Spleen (tissue), 11 donors: Measurements from ENCODE around the gene SHMT2. TPM values are rescaled to one million over a fixed set of nuclear protein-coding genes. Genes with fewer than 3 reads are reported as not detected.
A peak's percentile ranks its signal among the peaks of the same experiment; 100 is the strongest.

Source experiments
- DNase-seq: peaks from one replicate; pipeline ENCODE4 v3.0.0-alpha.2; 2020
- H3K27ac ChIP-seq, 8 donors: fragments of 200-600 bp; sonication (generic) in 7 of 8; 1 replicate in 4 of 8; 2 replicates in 4 of 8; pipeline versions ENCODE4 v1.5.0 to v1.8.0; 2016 to 2021; ENCODE audit warnings: inconsistent platforms in 4 of 8, mild to moderate bottlenecking in 4 of 8, moderate library complexity in 1 of 8
- H3K27me3 ChIP-seq, 7 donors: fragments of 200-600 bp; sonication (generic) in 6 of 7; replicated peaks in 1 of 7; 1 replicate in 4 of 7; 2 replicates in 3 of 7; pipeline versions ENCODE4 v1.5.0 to v1.8.0; 2016 to 2021; ENCODE audit warnings: inconsistent platforms in 3 of 7, mild to moderate bottlenecking in 1 of 7
- H3K36me3 ChIP-seq, 6 donors: fragments of 200-600 bp; sonication (generic) in 5 of 6; 1 replicate in 4 of 6; 2 replicates in 2 of 6; pipeline versions ENCODE4 v1.5.0 to v1.8.0; 2016 to 2021; ENCODE audit warnings: inconsistent platforms in 2 of 6
- H3K4me1 ChIP-seq, 6 donors: fragments of 200-600 bp; sonication (generic) in 5 of 6; 1 replicate in 3 of 6; 2 replicates in 3 of 6; pipeline versions ENCODE4 v1.5.0 to v1.8.0; 2016 to 2021; ENCODE audit warnings: inconsistent platforms in 3 of 6
- H3K4me3 ChIP-seq, 8 donors: fragments of 200-600 bp; sonication (generic) in 7 of 8; 1 replicate in 4 of 8; 2 replicates in 4 of 8; pipeline versions ENCODE4 v1.5.0 to v1.8.0; 2016 to 2021; ENCODE audit warnings: inconsistent platforms in 4 of 8, mild to moderate bottlenecking in 4 of 8, moderate library complexity in 2 of 8
- H3K9me3 ChIP-seq, 8 donors: fragments of 200-600 bp; sonication (generic) in 7 of 8; 1 replicate in 4 of 8; 2 replicates in 4 of 8; pipeline versions ENCODE4 v1.5.0 to v1.8.0; 2016 to 2021; ENCODE audit warnings: inconsistent platforms in 4 of 8
- CTCF ChIP-seq, 11 experiments: fragments of 200-600 bp in 7 of 11; fragments of 450-650 bp in 4 of 11; sonication (generic) in 4 of 11; IDR thresholded peaks in 8 of 11; conservative IDR thresholded peaks in 3 of 11; 1 replicate in 7 of 11; 2 replicates in 4 of 11; pipeline versions ENCODE4 v1.4.0 to v1.8.0; 2016 to 2021; ENCODE audit warnings: antibody characterized with exemption in 11 of 11, inconsistent platforms in 4 of 11, mild to moderate bottlenecking in 1 of 11
- POLR2A ChIP-seq, 3 donors: fragments of 450-650 bp; IDR thresholded peaks; one replicate each; pipeline ENCODE4 v1.5.1; 2017; ENCODE audit warnings: antibody characterized with exemption in 3 of 3, mild to moderate bottlenecking in 1 of 3
- POLR2AphosphoS5 ChIP-seq, 3 donors: sonication (generic); formaldehyde crosslinking; IDR thresholded peaks; one replicate each; pipeline ENCODE4 v1.5.1; 2017; ENCODE audit warnings: antibody characterized with exemption in 3 of 3
- WGBS, 5 donors: extraction: QIAGEN DNeasy Blood & Tissue Kit in 3 of 5; methylation state at CpG; one replicate each; pipeline versions ENCODE4 v1.1.5 to v1.1.7; 2013 to 2018; 5-methylcytosine and 5-hydroxymethylcytosine counted together
- intact Hi-C: fragments of 100-400 bp; cut with DNase I; formaldehyde crosslinking; loops from one replicate; pipeline ENCODE4 v1.15.0; 2023; ENCODE audit warnings: low total_unique reads
- polyA plus RNA-seq, 3 donors: library from polyadenylated mRNA; stranded (reverse); fragments of 200-250 nt; gene quantifications; one replicate each; pipeline ENCODE4 v1.2.1, GENCODE V29; 2013
- total RNA-seq, 7 donors: library from RNA; depleted of rRNA in 3 of 7; stranded (reverse); fragments of >200 nt in 3 of 7; fragmentation: NEBNext Ultra II Directional in 4 of 7; extraction: Animal tissue kit (Norgen Biotek cat#: 25700) in 4 of 7; gene quantifications; one replicate each; pipeline versions ENCODE4 v1.1.0 to v1.2.1, GENCODE V29; 2016 to 2021
- donor health status: healthy with polysubstance abuse.
- donor health status: DM: no; HTN: no; CAD: no; lungs with moderate emphysema.
- donor health status: DM: no; HTN: no; CAD: no.
- donor health status: Bipolar disorder and iron deficiency.
- donor health status: healthy.
- donor health status: DM: no; HTN: no; CAD: no.
- donor health status: DM: yes; HTN: yes; CAD: no.

SHMT2 gene
- total and polyA plus RNA-seq, 10 donors, result 47.3 to 86.6 (median 62.9) TPM

GRCh38 chr12:57223191-57224165 is 6.0 kb upstream of the SHMT2 start:
- peak in 1 of 11 experiments; percentile 2 for TF ChIP-seq CTCF (IDR thresholded peaks at IDR 0.05 in 8 of 11, conservative IDR thresholded peaks at IDR 0.05 in 3 of 11)
- no peak for TF ChIP-seq POLR2AphosphoS5 (IDR thresholded peaks at IDR 0.05)
- Histone ChIP-seq H3K9me3 (no peaks in the 10 kb centered on the region), H3K27ac (no peak overlapping the region), H3K4me1 (peaks cover 0 to 82% (median 40%) of the 10 kb centered on the region in 6 donors), H3K27me3 (peaks cover 0 to 96% (median 88%) of the 10 kb centered on the region in 7 donors), H3K4me3 (no peak overlapping the region), H3K36me3 (no peaks in the 10 kb centered on the region)
- WGBS, 5 donors, result 39 to 49% (median 40%) methylated on average over 20 to 22 of the region's 22 CpGs
- DNase-seq, result no peak
- intact Hi-C loops, result no loop called here

- DNase-seq, result no peak
- TF ChIP-seq POLR2AphosphoS5 (IDR thresholded peaks at IDR 0.05) (no peak), CTCF (IDR thresholded peaks at IDR 0.05 in 8 of 11, conservative IDR thresholded peaks at IDR 0.05 in 3 of 11) (no peak), POLR2A (IDR thresholded peaks at IDR 0.05) (no peak)
- H3K27me3 ChIP-seq, result peaks cover 0 to 87% (median 79%) of the 10 kb centered on the region in 7 donors
- WGBS, 5 donors, result 29 to 45% (median 35%) methylated on average over 30 of the region's 30 CpGs
- H3K27ac ChIP-seq, result no peak overlapping the region
- H3K4me1 ChIP-seq, result peaks cover 0 to 91% (median 49%) of the 10 kb centered on the region in 6 donors
- no peaks in the 10 kb centered on the region for H3K36me3 ChIP-seq
- intact Hi-C loops, result no loop called here
- H3K9me3 ChIP-seq, result no peaks in the 10 kb centered on the region
- H3K4me3 ChIP-seq, result peak overlapping the region in 4 of 8 donors; percentile 0 to 55 (median 12)
These were observed 5.1 kb upstream of the SHMT2 start for GRCh38 chr12:57224278-57224972.

- Histone ChIP-seq H3K4me3 (peak overlapping the region in 4 of 8 donors; percentile 0 to 55 (median 12)), H3K27ac (no peak overlapping the region), H3K27me3 (peaks cover 0 to 80% (median 72%) of the 10 kb centered on the region in 7 donors), H3K4me1 (peaks cover under 1 to 94% (median 52%) of the 10 kb centered on the region in 6 donors), H3K36me3 (no peaks in the 10 kb centered on the region), H3K9me3 (no peaks in the 10 kb centered on the region)
- TF ChIP-seq CTCF (IDR thresholded peaks at IDR 0.05 in 8 of 11, conservative IDR thresholded peaks at IDR 0.05 in 3 of 11) (peak; percentile 30 to 85 (median 65)), POLR2AphosphoS5 (IDR thresholded peaks at IDR 0.05) (peak in 2 of 3 donors; percentile 15 to 76), POLR2A (IDR thresholded peaks at IDR 0.05) (no peak)
- intact Hi-C loops, result no loop called here
- DNase-seq, result peak; percentile 92
- WGBS, 5 donors, result 8 to 19% (median 9%) methylated on average over 20 to 61 of the region's 61 CpGs
These were observed 4.4 kb upstream of the SHMT2 start for GRCh38 chr12:57224973-57225679.
